ENCODE measurements around the gene LCA5. TPM values are rescaled to one million over a fixed set of nuclear protein-coding genes. Genes with fewer than 3 reads are reported as not detected.

The LCA5 gene
- total and polyA plus RNA-seq, 2 experiments from 2014 or later = 2.4 to 5.6 TPM

GRCh38 chr6:79522609-79523008 lies 14.6 kb downstream of the LCA5 start:
- Histone ChIP-seq H3K4me1 (ENCODE audit: insufficient read depth) (no peaks in the 10 kb centered on the region), H3K27ac (no peak overlapping the region), H3K36me3 (replicated peaks; ENCODE audit: insufficient read depth, low read depth) (no peaks in the 10 kb centered on the region), H3K9me3 (ENCODE audit: low read depth) (no peaks in the 10 kb centered on the region), H2AFZ (no peak overlapping the region), H3K4me3 (no peak overlapping the region), H3K4me2 (no peak overlapping the region), H4K20me1 (ENCODE audit: insufficient read depth, poor library complexity, severe bottlenecking) (no peaks in the 10 kb centered on the region), H3K27me3 (no peaks in the 10 kb centered on the region), H3K79me2 (peaks cover 14% of the 10 kb centered on the region), H3K9me2 (replicated peaks; ENCODE audit: insufficient read depth) (no peaks in the 10 kb centered on the region)
- TF ChIP-seq, protein P1, sequence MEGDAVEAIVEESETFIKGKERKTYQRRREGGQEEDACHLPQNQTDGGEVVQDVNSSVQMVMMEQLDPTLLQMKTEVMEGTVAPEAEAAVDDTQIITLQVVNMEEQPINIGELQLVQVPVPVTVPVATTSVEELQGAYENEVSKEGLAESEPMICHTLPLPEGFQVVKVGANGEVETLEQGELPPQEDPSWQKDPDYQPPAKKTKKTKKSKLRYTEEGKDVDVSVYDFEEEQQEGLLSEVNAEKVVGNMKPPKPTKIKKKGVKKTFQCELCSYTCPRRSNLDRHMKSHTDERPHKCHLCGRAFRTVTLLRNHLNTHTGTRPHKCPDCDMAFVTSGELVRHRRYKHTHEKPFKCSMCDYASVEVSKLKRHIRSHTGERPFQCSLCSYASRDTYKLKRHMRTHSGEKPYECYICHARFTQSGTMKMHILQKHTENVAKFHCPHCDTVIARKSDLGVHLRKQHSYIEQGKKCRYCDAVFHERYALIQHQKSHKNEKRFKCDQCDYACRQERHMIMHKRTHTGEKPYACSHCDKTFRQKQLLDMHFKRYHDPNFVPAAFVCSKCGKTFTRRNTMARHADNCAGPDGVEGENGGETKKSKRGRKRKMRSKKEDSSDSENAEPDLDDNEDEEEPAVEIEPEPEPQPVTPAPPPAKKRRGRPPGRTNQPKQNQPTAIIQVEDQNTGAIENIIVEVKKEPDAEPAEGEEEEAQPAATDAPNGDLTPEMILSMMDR (IDR thresholded peaks at IDR 0.05; ENCODE audit: poor library complexity) = no peak
- no peak for TF ChIP-seq EZH2phosphoT487 (IDR thresholded peaks at IDR 0.05; ENCODE audit: low read depth, severe bottlenecking, unreplicated experiment)
- TF ChIP-seq EZH2 (IDR thresholded peaks at IDR 0.05; ENCODE audit: borderline replicate concordance) = no peak
- no peak for DNase-seq (ENCODE audit: low spot score)
- WGBS (ENCODE audit: low lambda C conversion rate, missing lambda C conversion rate) = 97% methylated on average over 3 of the region's 3 CpGs

GRCh38 chr6:79520534-79520933 lies 16.7 kb downstream of the LCA5 start:
- Histone ChIP-seq H3K27ac (no peak overlapping the region), H3K4me3 (no peak overlapping the region), H2AFZ (no peak overlapping the region), H3K4me2 (no peak overlapping the region), H3K9me2 (replicated peaks; ENCODE audit: insufficient read depth) (no peaks in the 10 kb centered on the region), H3K36me3 (replicated peaks; ENCODE audit: insufficient read depth, low read depth) (no peaks in the 10 kb centered on the region), H4K20me1 (ENCODE audit: insufficient read depth, poor library complexity, severe bottlenecking) (no peaks in the 10 kb centered on the region), H3K4me1 (ENCODE audit: insufficient read depth) (no peaks in the 10 kb centered on the region), H3K79me2 (peaks cover 14% of the 10 kb centered on the region), H3K27me3 (no peaks in the 10 kb centered on the region), H3K9me3 (ENCODE audit: low read depth) (no peaks in the 10 kb centered on the region)
- TF ChIP-seq EZH2phosphoT487 (IDR thresholded peaks at IDR 0.05; ENCODE audit: low read depth, severe bottlenecking, unreplicated experiment) = no peak
- TF ChIP-seq, protein P1 (IDR thresholded peaks at IDR 0.05; ENCODE audit: poor library complexity) = no peak
- no peak for TF ChIP-seq EZH2 (IDR thresholded peaks at IDR 0.05; ENCODE audit: borderline replicate concordance)
- no peak for DNase-seq (ENCODE audit: low spot score)
- WGBS (ENCODE audit: low lambda C conversion rate, missing lambda C conversion rate) = 100% methylated on average over 1 of the region's 1 CpG

DNA sequence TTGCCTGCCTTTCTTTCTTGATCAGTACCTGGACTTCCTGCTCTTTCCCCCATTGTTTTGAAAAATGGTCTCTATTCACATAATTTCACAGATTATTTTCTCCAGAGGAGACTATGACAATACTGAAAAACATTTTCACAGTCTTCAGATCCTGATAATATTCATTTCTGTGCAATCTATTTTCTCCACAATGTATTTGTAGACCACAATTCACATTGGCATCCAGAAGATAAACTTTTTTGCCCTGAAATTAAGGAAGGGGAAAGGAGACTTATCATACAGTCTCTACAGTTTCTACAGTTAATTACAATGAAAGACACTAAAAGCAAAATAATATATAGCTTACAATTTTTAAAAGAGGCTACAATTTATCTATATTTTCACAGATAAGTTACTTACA lies 18.4 kb downstream of the LCA5 start:
- Histone ChIP-seq H3K36me3 (replicated peaks; ENCODE audit: insufficient read depth, low read depth) (no peaks in the 10 kb centered on the region), H3K4me3 (no peak overlapping the region), H3K27me3 (no peaks in the 10 kb centered on the region), H3K27ac (no peak overlapping the region), H3K79me2 (peaks cover 14% of the 10 kb centered on the region), H3K9me3 (ENCODE audit: low read depth) (no peaks in the 10 kb centered on the region), H3K4me1 (ENCODE audit: insufficient read depth) (no peaks in the 10 kb centered on the region), H2AFZ (no peak overlapping the region), H3K4me2 (no peak overlapping the region), H3K9me2 (replicated peaks; ENCODE audit: insufficient read depth) (no peaks in the 10 kb centered on the region), H4K20me1 (ENCODE audit: insufficient read depth, poor library complexity, severe bottlenecking) (no peaks in the 10 kb centered on the region)
- TF ChIP-seq, protein P1 (IDR thresholded peaks at IDR 0.05; ENCODE audit: poor library complexity) = no peak
- TF ChIP-seq EZH2 (IDR thresholded peaks at IDR 0.05; ENCODE audit: borderline replicate concordance) = no peak
- TF ChIP-seq EZH2phosphoT487 (IDR thresholded peaks at IDR 0.05; ENCODE audit: low read depth, severe bottlenecking, unreplicated experiment) = no peak
- DNase-seq (ENCODE audit: low spot score) = no peak

- H3K4me3 ChIP-seq = no peak overlapping the region
- TF ChIP-seq, protein P1 (IDR thresholded peaks at IDR 0.05; ENCODE audit: poor library complexity) = no peak
- TF ChIP-seq EZH2 (IDR thresholded peaks at IDR 0.05; ENCODE audit: borderline replicate concordance) = no peak
- TF ChIP-seq EZH2phosphoT487 (IDR thresholded peaks at IDR 0.05; ENCODE audit: low read depth, severe bottlenecking, unreplicated experiment) = no peak
- no peak overlapping the region for H3K4me2 ChIP-seq
- no peaks in the 10 kb centered on the region for H3K27me3 ChIP-seq
- WGBS (ENCODE audit: low lambda C conversion rate, missing lambda C conversion rate) = 90% methylated on average over 1 of the region's 1 CpG
- H4K20me1 ChIP-seq (ENCODE audit: insufficient read depth, poor library complexity, severe bottlenecking) = no peaks in the 10 kb centered on the region
- H3K36me3 ChIP-seq (replicated peaks; ENCODE audit: insufficient read depth, low read depth) = no peaks in the 10 kb centered on the region
- no peak overlapping the region for H2AFZ ChIP-seq
- H3K27ac ChIP-seq = no peak overlapping the region
- H3K4me1 ChIP-seq (ENCODE audit: insufficient read depth) = no peaks in the 10 kb centered on the region
- no peak for DNase-seq (ENCODE audit: low spot score)
- no peaks in the 10 kb centered on the region for H3K9me3 ChIP-seq (ENCODE audit: low read depth)
- no peaks in the 10 kb centered on the region for H3K9me2 ChIP-seq (replicated peaks; ENCODE audit: insufficient read depth)
- no peaks in the 10 kb centered on the region for H3K79me2 ChIP-seq
Observed at GRCh38 chr6:79515436-79515835, 21.8 kb downstream of the LCA5 start.
